A549 (cell line): Measurements from ENCODE around the gene SULT1B1. TPM values are rescaled to one million over a fixed set of nuclear protein-coding genes. Genes with fewer than 3 reads are reported as not detected.

Experiments
- ATAC-seq, 2 experiments: fragments of 200-7000 bp in 1 of 2; fragments of >200 bp in 1 of 2; cut with Nextera tagmentation in 1 of 2; cut with Tn5 transposase in 1 of 2; 3 replicates each; pipeline versions ENCODE4 v1.8.0 to v1.9.1; 2018 to 2020; ENCODE audit warnings: mild to moderate bottlenecking in 1 of 2, moderate library complexity in 1 of 2
- CTCF ChIA-PET: fragments of 300-600 bp; sonication (Branson Sonifier 250); formaldehyde crosslinking; extraction: SDS; loops from one replicate; lab custom pipeline; 2021; ENCODE audit warnings: antibody characterized with exemption, inconsistent platforms; lab: Yijun Ruan, JAX
- POLR2A ChIA-PET: fragments of 350-600 bp; formaldehyde crosslinking; extraction: SDS; loops from one replicate; lab custom pipeline; 2021; ENCODE audit warnings: antibody characterized with exemption, inconsistent platforms; lab: Yijun Ruan, JAX
- DNase-seq, 2 experiments: peaks; one replicate each; pipeline versions ENCODE4 v3.0.0 to v3.0.0-alpha.2; 2011 to 2016; ENCODE audit warnings: low read depth in 1 of 2, low spot score in 1 of 2
- FAIRE-seq: peaks from 2 replicates; lab custom pipeline; 2011; peaks lifted over from hg19 to GRCh38; lab: Jason Lieb, UNC
- H3K27ac ChIP-seq, 2 experiments: fragments of >200 bp; sonication (Bioruptor Twin); formaldehyde crosslinking; 3 replicates each; pipeline ENCODE4 v1.5.1; 2016 to 2017
- H3K4me1 ChIP-seq: fragments of >200 bp; sonication (Bioruptor Twin); formaldehyde crosslinking; 3 replicates; pipeline ENCODE4 v1.6.1; 2016
- H3K4me2 ChIP-seq: fragments of >200 bp; sonication (Bioruptor Twin); formaldehyde crosslinking; 3 replicates; pipeline ENCODE4 v1.6.1; 2016
- H3K4me3 ChIP-seq: fragments of >200 bp; sonication (Bioruptor Twin); formaldehyde crosslinking; 3 replicates; pipeline ENCODE4 v1.5.1; 2016
- H3K9me3 ChIP-seq: fragments of >200 bp; sonication (Bioruptor Twin); formaldehyde crosslinking; 3 replicates; pipeline ENCODE4 v1.6.1; 2016
- CBX2 ChIP-seq: fragments of 200-600 bp; sonication (generic); IDR thresholded peaks from 2 replicates; pipeline ENCODE4 v1.6.1; 2016; ENCODE audit warnings: low read depth, mild to moderate bottlenecking, borderline replicate concordance
- CBX8 ChIP-seq: fragments of 200-600 bp; sonication (generic); IDR thresholded peaks from 2 replicates; pipeline ENCODE4 v1.6.1; 2016
- CEBPB ChIP-seq, 2 experiments: fragments of >200 bp in 1 of 2; sonication (Bioruptor Twin) in 1 of 2; formaldehyde crosslinking in 1 of 2; IDR thresholded peaks; 2 replicates each; pipeline ENCODE4 v1.6.1; 2012 to 2016
- CHD2 ChIP-seq: fragments of 150-350 bp; IDR thresholded peaks from 2 replicates; pipeline ENCODE4 v1.6.1; 2014; ENCODE audit warnings: low read length; ENCODE audit not compliant: partially characterized antibody
- CHD4 ChIP-seq: fragments of 200-600 bp; sonication (generic); IDR thresholded peaks from 2 replicates; pipeline ENCODE4 v1.6.1; 2016; ENCODE audit warnings: antibody characterized with exemption, mild to moderate bottlenecking, borderline replicate concordance
- EHF ChIP-seq: fragments of 250-450 bp; sonication (Bioruptor Pico); IDR thresholded peaks from 2 replicates; pipeline ENCODE4 v1.5.0; 2020; ENCODE audit warnings: mild to moderate bottlenecking
- EHMT2 ChIP-seq: fragments of 200-600 bp; sonication (generic); IDR thresholded peaks from 2 replicates; pipeline ENCODE4 v1.6.1; 2016; ENCODE audit warnings: antibody characterized with exemption, low read depth, mild to moderate bottlenecking, moderate library complexity
- EP300 ChIP-seq, 2 experiments: fragments of >200 bp; sonication (Bioruptor Twin); formaldehyde crosslinking; IDR thresholded peaks; 2 replicates in 1 of 2; 3 replicates in 1 of 2; pipeline ENCODE4 v1.6.1; 2016 to 2017
- ESRRA ChIP-seq: fragments of 150-350 bp; IDR thresholded peaks from 2 replicates; pipeline ENCODE4 v1.6.1; 2014; ENCODE audit warnings: mild to moderate bottlenecking, low read length, borderline replicate concordance
- HEYL ChIP-seq: fragments of 250-450 bp; sonication (Bioruptor Pico); IDR thresholded peaks from 2 replicates; pipeline ENCODE4 v1.8.0; 2021; ENCODE audit warnings: mild to moderate bottlenecking, moderate library complexity
- HOXB13 ChIP-seq: fragments of 250-450 bp; sonication (Bioruptor Pico); IDR thresholded peaks from 2 replicates; pipeline ENCODE4 v1.5.0; 2020; ENCODE audit warnings: low read depth, mild to moderate bottlenecking, moderate library complexity
- HOXB5 ChIP-seq: fragments of 250-450 bp; sonication (Bioruptor Pico); IDR thresholded peaks from 2 replicates; pipeline ENCODE4 v1.5.0; 2020; ENCODE audit warnings: mild to moderate bottlenecking, moderate library complexity
- JUNB ChIP-seq: fragments of >200 bp; sonication (Bioruptor Twin); formaldehyde crosslinking; IDR thresholded peaks from 2 replicates; pipeline ENCODE4 v1.6.1; 2016
- KDM5A ChIP-seq: fragments of 200-600 bp; sonication (generic); IDR thresholded peaks from 2 replicates; pipeline ENCODE4 v1.6.1; 2016; ENCODE audit warnings: antibody characterized with exemption, mild to moderate bottlenecking
- MAFK ChIP-seq: fragments of 450-650 bp; IDR thresholded peaks from 2 replicates; pipeline ENCODE4 v1.6.1; 2014; ENCODE audit not compliant: partially characterized antibody
- POLR2A ChIP-seq: IDR thresholded peaks from 2 replicates; pipeline ENCODE4 v1.6.1; 2012; ENCODE audit warnings: mild to moderate bottlenecking, low read length
- RARB ChIP-seq: fragments of 250-450 bp; sonication (Bioruptor Pico); IDR thresholded peaks from 2 replicates; pipeline ENCODE4 v1.8.0; 2021; ENCODE audit warnings: mild to moderate bottlenecking, moderate library complexity
- RCOR1 ChIP-seq: fragments of 150-350 bp; IDR thresholded peaks from 2 replicates; pipeline ENCODE4 v1.6.1; 2014; ENCODE audit warnings: antibody characterized with exemption, low read length, low read depth
- RFX5 ChIP-seq: fragments of 450-650 bp; IDR thresholded peaks from 2 replicates; pipeline ENCODE4 v1.7.1; 2014; ENCODE audit warnings: antibody characterized with exemption, mild to moderate bottlenecking, moderate library complexity
- RNF2 ChIP-seq: fragments of 200-600 bp; sonication (generic); IDR thresholded peaks from 2 replicates; pipeline ENCODE4 v1.6.1; 2016; ENCODE audit warnings: low read depth, mild to moderate bottlenecking, antibody characterized with exemption, moderate library complexity, borderline replicate concordance
- TP53 ChIP-seq: fragments of 250-450 bp; sonication (Bioruptor Pico); IDR thresholded peaks from 2 replicates; pipeline ENCODE4 v1.5.0; 2021; ENCODE audit warnings: mild to moderate bottlenecking, moderate library complexity
- ZC3H11A ChIP-seq: fragments of 450-650 bp; IDR thresholded peaks from 2 replicates; pipeline ENCODE4 v1.6.1; 2014; ENCODE audit warnings: antibody characterized with exemption, mild to moderate bottlenecking
- ZSCAN20 ChIP-seq: fragments of 250-450 bp; sonication (Bioruptor Pico); IDR thresholded peaks from 2 replicates; pipeline ENCODE4 v1.8.0; 2022; ENCODE audit warnings: mild to moderate bottlenecking, moderate library complexity
- WGBS: methylation state at CpG from one replicate; pipeline ENCODE4 v1.1.6; 2017; ENCODE audit errors: missing lambda C conversion rate; 5-methylcytosine and 5-hydroxymethylcytosine counted together
- polyA plus RNA-seq, 4 experiments: library from polyadenylated mRNA; depleted of rRNA in 3 of 4; stranded (reverse); fragments of >200 nt; fragmentation: RNase III in 1 of 4; extraction: RNeasy Plus Mini Kit Qiagen cat#74134 plus additional on column Dnase treatment in 1 of 4; gene quantifications; 2 replicates in 3 of 4; 3 replicates in 1 of 4; pipeline ENCODE4 v1.2.3, GENCODE V29; 2011 to 2017
- TF ChIP-seq, protein P1 (sequence below): fragments of 450-650 bp; IDR thresholded peaks from 2 replicates; pipeline ENCODE4 v1.6.1; 2014; ENCODE audit warnings: antibody characterized with exemption
- TF ChIP-seq, protein P2 (sequence below): fragments of 250-450 bp; sonication (Bioruptor Pico); IDR thresholded peaks from 2 replicates; pipeline ENCODE4 v1.5.0; 2020; ENCODE audit warnings: low read depth, mild to moderate bottlenecking, moderate library complexity

SULT1B1 gene
- polyA plus RNA-seq, 2 of the 4 experiments (the other 2 are of a cell fraction), result 0.01 to 0.13 TPM

DNA sequence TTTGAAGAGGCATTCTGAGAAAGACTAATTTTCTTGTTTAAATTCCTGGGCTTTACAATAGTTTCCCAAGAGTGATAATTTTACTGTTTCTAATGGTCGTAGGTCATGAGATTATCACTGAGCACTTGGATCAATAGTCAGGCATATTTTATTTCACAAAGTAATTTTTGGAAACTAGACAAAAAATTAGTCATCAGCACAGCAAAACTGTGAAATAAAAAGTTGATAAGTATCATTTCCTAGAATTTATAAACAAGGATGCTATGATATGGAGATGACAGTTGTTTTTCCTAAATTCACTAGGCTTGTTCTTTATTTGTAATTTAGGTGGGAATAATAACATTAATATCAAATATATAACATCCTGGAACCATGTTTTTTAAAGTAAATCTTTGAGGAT lies 33.0 kb downstream of the SULT1B1 start (continued):
- TF ChIP-seq EHMT2, result no peak
- TF ChIP-seq, all 56 proteins: peak for 0

DNA sequence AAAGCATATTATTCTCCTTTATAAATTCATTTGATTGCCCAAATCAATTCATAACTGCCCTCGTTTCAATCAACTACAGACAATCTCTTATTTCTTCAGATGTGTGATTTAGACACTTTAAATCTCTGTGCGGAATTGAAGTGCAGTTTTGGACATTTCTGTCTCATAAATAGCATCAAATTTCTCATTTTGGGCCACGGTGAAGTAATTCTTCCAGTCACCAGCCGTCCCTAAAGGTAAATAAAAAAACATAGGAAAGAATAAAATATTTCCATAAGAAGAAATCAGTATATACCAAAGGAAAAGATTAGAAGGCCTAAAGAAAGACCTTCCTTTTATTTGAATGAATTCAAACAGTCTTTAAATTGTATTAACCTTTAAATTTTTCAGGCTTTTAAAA lies 33.4 kb downstream of the SULT1B1 start:
- 24% methylated on average over 4 of the region's 4 CpGs for WGBS
- H3K4me2 ChIP-seq, result no peak overlapping the region
- ChIA-PET CTCF (no interaction called here), POLR2A (no interaction called here)
- no peak overlapping the region for H3K27ac ChIP-seq
- no peak for ATAC-seq
- no peaks in the 10 kb centered on the region for H3K9me3 ChIP-seq
- H3K4me3 ChIP-seq, result no peak overlapping the region
- H3K4me1 ChIP-seq, result no peaks in the 10 kb centered on the region
- TF ChIP-seq RARB (no peak), ZC3H11A (no peak), MAFK (no peak), HOXB13 (CRISPR knock-in tag) (no peak), EHF (CRISPR knock-in tag) (no peak), CEBPB (IDR thresholded peaks at IDR 0.05) (no peak), RCOR1 (no peak), EHMT2 (no peak), CBX8 (no peak), HOXB5 (CRISPR knock-in tag) (no peak), ESRRA (no peak), CBX2 (no peak), RFX5 (no peak), TP53 (CRISPR knock-in tag) (no peak), KDM5A (no peak)
- TF ChIP-seq, protein P1, sequence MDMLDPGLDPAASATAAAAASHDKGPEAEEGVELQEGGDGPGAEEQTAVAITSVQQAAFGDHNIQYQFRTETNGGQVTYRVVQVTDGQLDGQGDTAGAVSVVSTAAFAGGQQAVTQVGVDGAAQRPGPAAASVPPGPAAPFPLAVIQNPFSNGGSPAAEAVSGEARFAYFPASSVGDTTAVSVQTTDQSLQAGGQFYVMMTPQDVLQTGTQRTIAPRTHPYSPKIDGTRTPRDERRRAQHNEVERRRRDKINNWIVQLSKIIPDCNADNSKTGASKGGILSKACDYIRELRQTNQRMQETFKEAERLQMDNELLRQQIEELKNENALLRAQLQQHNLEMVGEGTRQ, result no peak
- TF ChIP-seq, all 56 proteins: peak for 0
- FAIRE-seq (no peak), DNase-seq (no peak)

DNA sequence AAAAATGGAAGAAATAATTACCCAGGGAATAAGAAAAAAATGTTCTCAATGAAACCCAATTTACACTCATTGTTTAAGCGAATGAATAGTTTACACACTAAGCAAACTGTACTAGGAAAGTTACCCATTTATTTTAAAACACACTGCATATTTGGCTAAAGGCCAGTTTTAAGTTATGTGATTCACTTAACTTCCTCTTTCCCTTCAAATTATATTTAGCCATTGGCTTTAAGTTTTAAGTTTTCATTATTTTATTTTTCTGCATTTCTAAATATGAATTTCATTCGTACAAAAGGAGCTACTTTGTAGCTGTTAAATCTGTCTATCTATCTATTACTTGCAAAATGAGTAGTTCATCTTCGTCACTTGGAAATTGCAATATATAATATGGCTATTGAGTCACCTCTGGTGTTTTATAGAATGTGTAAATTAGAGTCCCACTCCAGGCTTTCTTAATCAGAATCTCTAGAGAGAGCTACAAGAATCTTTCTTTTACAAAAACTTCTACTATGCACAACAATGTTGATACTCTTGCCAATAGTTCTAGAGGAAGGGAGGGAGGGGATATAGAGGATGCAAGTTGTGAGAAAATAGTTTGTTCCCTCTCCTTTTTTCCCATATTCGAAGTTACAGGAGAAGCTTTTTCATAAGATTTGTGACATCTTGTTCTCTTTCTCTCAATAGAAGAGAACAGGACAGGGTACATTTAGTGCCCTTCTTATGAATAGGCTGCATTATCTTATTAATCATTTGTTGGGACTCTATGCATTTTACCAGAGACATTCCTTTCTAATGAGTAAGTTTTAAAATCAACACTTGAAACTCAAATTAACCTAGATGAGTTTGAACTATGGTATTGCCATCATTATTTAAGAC lies 41.8 kb downstream of the SULT1B1 start:
- H3K4me1 ChIP-seq, result no peaks in the 10 kb centered on the region
- H3K4me2 ChIP-seq, result no peak overlapping the region
- ATAC-seq, result no peak
- no peak overlapping the region for H3K27ac ChIP-seq
- TF ChIP-seq ZSCAN20 (CRISPR knock-in tag), result no peak
- no peak for TF ChIP-seq EP300 (IDR thresholded peaks at IDR 0.05)
- TF ChIP-seq CHD4, result no peak
- no peak for TF ChIP-seq CHD2
- TF ChIP-seq POLR2A, result no peak
- TF ChIP-seq, protein P2, sequence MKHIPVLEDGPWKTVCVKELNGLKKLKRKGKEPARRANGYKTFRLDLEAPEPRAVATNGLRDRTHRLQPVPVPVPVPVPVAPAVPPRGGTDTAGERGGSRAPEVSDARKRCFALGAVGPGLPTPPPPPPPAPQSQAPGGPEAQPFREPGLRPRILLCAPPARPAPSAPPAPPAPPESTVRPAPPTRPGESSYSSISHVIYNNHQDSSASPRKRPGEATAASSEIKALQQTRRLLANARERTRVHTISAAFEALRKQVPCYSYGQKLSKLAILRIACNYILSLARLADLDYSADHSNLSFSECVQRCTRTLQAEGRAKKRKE (CRISPR knock-in tag), result no peak
- TF ChIP-seq JUNB, result no peak
- no peak for TF ChIP-seq HEYL (CRISPR knock-in tag)
- TF ChIP-seq RNF2, result no peak
- no peak for TF ChIP-seq ESRRA
- no peak for TF ChIP-seq CEBPB (IDR thresholded peaks at IDR 0.05)
- TF ChIP-seq RARB, result no peak
- TF ChIP-seq, all 56 proteins: peak for 0
- FAIRE-seq, result no peak
- ChIA-PET CTCF (no interaction called here), POLR2A (no interaction called here)
- DNase-seq, result no peak
- Histone ChIP-seq H3K9me3 (no peaks in the 10 kb centered on the region), H3K4me3 (no peak overlapping the region)
- 43% methylated on average over 4 of the region's 4 CpGs for WGBS
